SK-MEL-5 (cell line): ENCODE results near the gene C6. TPM values are rescaled to one million over a fixed set of nuclear protein-coding genes. Genes with fewer than 3 reads are reported as not detected.

Experiments used
- DNase-seq: peaks from one replicate; pipeline ENCODE4 v3.0.0-alpha.2; 2016; ENCODE audit warnings: low read depth, low spot score
- in situ Hi-C: cut with HindIII; loops from 2 replicates; pipeline ENCODE4 v1.10.0; 2016; ENCODE audit warnings: low sequenced_read_pairs, high pct_unique_total_duplicates, low pct_unique_long_range_greater_than_20kb
- total RNA-seq: library from RNA; depleted of rRNA; stranded (reverse); fragments of >200 nt; shearing (Covaris generic); gene quantifications from 2 replicates; pipeline ENCODE4 v1.2.3, GENCODE V29; 2014; rRNA removed

C6 gene
- total RNA-seq, 1 experiment from 2014 or later: not detected

- in situ Hi-C loops: no loop called here
- DNase-seq: no peak
Observed at GRCh38 chr5:41093803-41094202, 119.5 kb downstream of the C6 start.

Other genes starting within 250 kb of the C6 start
- gene MROH2B, start 142.2 kb downstream of the C6 start, total RNA-seq: not detected in 2 replicates